CD4-positive, alpha-beta T cell (primary cell): ENCODE data around the gene FAT1. TPM values are rescaled to one million over a fixed set of nuclear protein-coding genes. Genes with fewer than 3 reads are reported as not detected.

Experiments
- ATAC-seq: fragments of 200-7000 bp; cut with Tn5 transposase; one replicate; pipeline ENCODE4 v1.10.0; 2022; ENCODE audit warnings: mild to moderate bottlenecking; ENCODE audit not compliant: poor library complexity
- CTCF ChIA-PET: fragments of 350-600 bp; sonication (Branson Sonifier 250); formaldehyde crosslinking; loops from one replicate; lab custom pipeline; 2021; ENCODE audit warnings: antibody characterized with exemption, inconsistent platforms; lab: Charles Lee
- POLR2A ChIA-PET: fragments of 350-600 bp; sonication (Branson Sonifier 250); formaldehyde crosslinking; loops from one replicate; lab custom pipeline; 2021; ENCODE audit warnings: antibody characterized with exemption, inconsistent platforms; lab: Charles Lee
- DNase-seq, 14 experiments: peaks; one replicate each; pipeline ENCODE4 v3.0.0-alpha.2; 2013 to 2020; ENCODE audit warnings: mixed read lengths in 2 of 14
- H3K27ac ChIP-seq, 2 donors: one replicate each; pipeline versions ENCODE4 v1.5.1 to v1.7.0; 2013; ENCODE audit warnings: low read length in 2 of 2, low read depth in 1 of 2, mild to moderate bottlenecking in 1 of 2
- H3K27me3 ChIP-seq, 2 experiments: 1 replicate in 1 of 2; 2 replicates in 1 of 2; pipeline versions ENCODE4 v1.6.1 to v1.7.0; 2013; ENCODE audit warnings: low read length in 2 of 2, control low read depth in 1 of 2, mild to moderate bottlenecking in 1 of 2, moderate library complexity in 1 of 2; ENCODE audit not compliant: insufficient read depth in 2 of 2, control insufficient read depth in 1 of 2
- H3K36me3 ChIP-seq: one replicate; pipeline ENCODE4 v1.6.1; 2013; ENCODE audit warnings: low read length, control low read depth; ENCODE audit not compliant: insufficient read depth
- H3K4me1 ChIP-seq: one replicate; pipeline ENCODE4 v1.6.1; 2013; ENCODE audit warnings: low read length, control low read depth; ENCODE audit not compliant: insufficient read depth
- H3K4me3 ChIP-seq: one replicate; pipeline ENCODE4 v1.5.1; 2013; ENCODE audit warnings: mild to moderate bottlenecking, low read length, moderate library complexity
- H3K9me3 ChIP-seq, 2 experiments: 1 replicate in 1 of 2; 2 replicates in 1 of 2; pipeline versions ENCODE4 v1.6.1 to v1.7.0; 2013; ENCODE audit warnings: low read length in 2 of 2, mild to moderate bottlenecking in 2 of 2, control low read depth in 1 of 2, moderate library complexity in 1 of 2; ENCODE audit not compliant: control insufficient read depth in 1 of 2, insufficient read depth in 1 of 2
- H3K27ac Mint-ChIP-seq: one replicate; pipeline ENCODE4 v1.8.0; 2020; ENCODE audit warnings: mixed read lengths
- H3K27me3 Mint-ChIP-seq: one replicate; pipeline ENCODE4 v1.8.0; 2021; ENCODE audit warnings: mixed read lengths
- H3K36me3 Mint-ChIP-seq: one replicate; pipeline ENCODE4 v1.8.0; 2021; ENCODE audit warnings: low read depth, mixed read lengths
- H3K4me1 Mint-ChIP-seq: one replicate; pipeline ENCODE4 v1.8.0; 2021; ENCODE audit warnings: low read depth, mixed read lengths
- H3K4me3 Mint-ChIP-seq: one replicate; pipeline ENCODE4 v1.8.0; 2020; ENCODE audit warnings: mild to moderate bottlenecking, mixed read lengths
- H3K9me3 Mint-ChIP-seq: one replicate; pipeline ENCODE4 v1.8.0; 2020; ENCODE audit warnings: mixed read lengths
- intact Hi-C, 2 experiments: fragments of 100-400 bp; cut with DNase I in 1 of 2; cut with micrococcal nuclease in 1 of 2; formaldehyde crosslinking; loops; one replicate each; pipeline versions ENCODE4 v1.15.1 to v1.9.0; 2023 to 2025; cut with DNase I, micrococcal nuclease
- total RNA-seq, 174 experiments: library from RNA in 2 of 174; stranded (reverse) in 2 of 174; gene quantifications; one replicate each; pipeline ENCODE4 v1.2.3 and lab custom pipeline; 2021 to 2026
- TF ChIP-seq, protein P1 (sequence below): fragments of 200-600 bp; IDR thresholded peaks from one replicate; pipeline ENCODE4 v1.8.0; 2022; ENCODE audit warnings: antibody characterized with exemption, mild to moderate bottlenecking

FAT1 gene
- total RNA-seq, 2 experiments from 2014 or later: 0.03 TPM; not detected in 1

DNA sequence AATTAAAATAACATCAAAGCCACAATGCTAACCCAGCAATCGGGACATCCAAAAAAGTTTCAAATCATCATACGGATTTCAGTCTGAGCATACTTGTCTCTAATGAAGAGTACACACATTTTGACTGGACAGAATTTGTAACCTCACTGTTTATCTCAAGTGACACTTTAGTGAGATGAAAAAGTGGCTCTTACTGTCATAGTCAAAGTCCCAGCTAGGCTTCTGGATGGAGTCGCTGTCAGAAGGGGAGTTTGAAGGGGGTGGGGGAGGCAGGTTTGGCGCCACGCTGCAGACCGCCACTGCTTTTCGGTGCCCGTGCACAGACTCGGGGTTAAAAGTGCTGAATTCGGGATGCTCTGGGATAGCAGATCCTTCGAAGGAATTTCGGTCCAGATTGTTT is 127.3 kb downstream of the FAT1 start:
- H3K4me1 Mint-ChIP-seq: no peaks in the 10 kb centered on the region
- intact Hi-C loops: no loop called here
- POLR2A ChIA-PET: no interaction called here

DNA sequence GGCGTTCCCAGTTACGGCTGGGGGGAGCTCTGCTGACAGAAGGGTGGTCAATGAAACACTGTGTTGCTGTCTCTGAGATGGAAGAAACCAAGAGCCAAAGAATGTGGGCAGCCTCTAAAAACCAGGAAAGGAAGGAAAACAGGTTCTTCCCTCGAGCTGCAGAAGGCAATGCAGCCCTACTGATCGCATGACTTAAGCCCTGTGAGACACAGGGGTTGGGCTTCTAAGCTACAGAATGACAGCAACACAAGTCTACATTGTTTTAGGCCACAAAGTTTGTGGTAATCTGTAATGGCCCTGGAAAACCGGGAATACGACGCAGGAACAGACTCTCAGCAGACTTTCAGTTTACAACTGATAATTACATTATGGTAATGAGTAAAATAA is 130.1 kb downstream of the FAT1 start:
- ATAC-seq (no peak), DNase-seq (no peak)
- ChIA-PET CTCF (no interaction called here), POLR2A (no interaction called here)
- H3K27me3 ChIP-seq: no peaks in the 10 kb centered on the region
- H3K4me3 ChIP-seq: no peak overlapping the region
- Mint-ChIP-seq H3K27ac (no peak overlapping the region), H3K4me3 (no peak overlapping the region), H3K9me3 (no peaks in the 10 kb centered on the region), H3K4me1 (no peaks in the 10 kb centered on the region), H3K27me3 (peaks cover 4% of the 10 kb centered on the region), H3K36me3 (no peaks in the 10 kb centered on the region)
- H3K27ac ChIP-seq: no peak overlapping the region
- no peaks in the 10 kb centered on the region for H3K36me3 ChIP-seq
- TF ChIP-seq, protein P1, sequence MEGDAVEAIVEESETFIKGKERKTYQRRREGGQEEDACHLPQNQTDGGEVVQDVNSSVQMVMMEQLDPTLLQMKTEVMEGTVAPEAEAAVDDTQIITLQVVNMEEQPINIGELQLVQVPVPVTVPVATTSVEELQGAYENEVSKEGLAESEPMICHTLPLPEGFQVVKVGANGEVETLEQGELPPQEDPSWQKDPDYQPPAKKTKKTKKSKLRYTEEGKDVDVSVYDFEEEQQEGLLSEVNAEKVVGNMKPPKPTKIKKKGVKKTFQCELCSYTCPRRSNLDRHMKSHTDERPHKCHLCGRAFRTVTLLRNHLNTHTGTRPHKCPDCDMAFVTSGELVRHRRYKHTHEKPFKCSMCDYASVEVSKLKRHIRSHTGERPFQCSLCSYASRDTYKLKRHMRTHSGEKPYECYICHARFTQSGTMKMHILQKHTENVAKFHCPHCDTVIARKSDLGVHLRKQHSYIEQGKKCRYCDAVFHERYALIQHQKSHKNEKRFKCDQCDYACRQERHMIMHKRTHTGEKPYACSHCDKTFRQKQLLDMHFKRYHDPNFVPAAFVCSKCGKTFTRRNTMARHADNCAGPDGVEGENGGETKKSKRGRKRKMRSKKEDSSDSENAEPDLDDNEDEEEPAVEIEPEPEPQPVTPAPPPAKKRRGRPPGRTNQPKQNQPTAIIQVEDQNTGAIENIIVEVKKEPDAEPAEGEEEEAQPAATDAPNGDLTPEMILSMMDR: no peak
- peaks cover 0 to 4% of the 10 kb centered on the region in 2 experiments for H3K9me3 ChIP-seq
- intact Hi-C loops: no loop called here
- H3K4me1 ChIP-seq: no peaks in the 10 kb centered on the region

More for the DNA sequence above, 127.3 kb downstream of the FAT1 start:
- no peaks in the 10 kb centered on the region for H3K27me3 ChIP-seq
- no peak overlapping the region for H3K4me3 ChIP-seq
- Mint-ChIP-seq H3K36me3 (no peaks in the 10 kb centered on the region), H3K27me3 (no peaks in the 10 kb centered on the region), H3K9me3 (no peaks in the 10 kb centered on the region), H3K27ac (no peak overlapping the region), H3K4me3 (no peak overlapping the region)
- DNase-seq (no peak), ATAC-seq (no peak)
- no peaks in the 10 kb centered on the region for H3K4me1 ChIP-seq
- CTCF ChIA-PET: no interaction called here
- no peaks in the 10 kb centered on the region for H3K36me3 ChIP-seq
- TF ChIP-seq, protein P1: no peak
- peaks cover 0 to 8% of the 10 kb centered on the region in 2 experiments for H3K9me3 ChIP-seq
- H3K27ac ChIP-seq: no peak overlapping the region

DNA sequence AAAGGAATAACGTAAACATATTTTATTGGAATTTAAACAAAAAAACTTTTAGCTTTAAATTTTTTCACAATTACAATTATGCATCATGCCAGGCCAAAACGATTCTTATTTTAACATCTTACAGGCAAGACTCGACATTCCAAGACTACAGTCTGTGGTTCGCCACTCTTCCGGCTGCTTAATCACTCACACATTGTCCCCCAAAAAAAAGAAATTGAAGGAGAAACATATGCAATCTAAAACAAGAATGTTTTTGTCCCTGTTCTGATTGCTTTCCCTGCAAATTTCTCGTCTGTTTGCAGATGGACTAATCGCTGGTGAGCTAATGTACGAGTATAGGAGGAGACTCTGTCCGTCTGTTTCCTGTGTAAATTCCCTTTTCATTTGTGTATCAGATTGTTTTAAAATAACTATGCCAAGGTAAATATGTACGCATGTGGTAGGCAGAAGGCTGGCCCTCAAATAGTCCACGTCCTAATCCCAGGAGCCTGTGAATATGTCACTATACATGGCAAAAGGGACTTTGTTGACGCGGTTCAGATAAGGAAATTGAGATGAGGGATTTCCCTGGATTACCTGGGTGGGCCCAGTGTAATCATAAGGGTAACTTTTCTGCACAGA is 130.6 kb downstream of the FAT1 start:
- no peaks in the 10 kb centered on the region for H3K9me3 Mint-ChIP-seq
- TF ChIP-seq, protein P1: no peak
- intact Hi-C loops: no loop called here
- Histone ChIP-seq H3K27ac (no peak overlapping the region), H3K36me3 (no peaks in the 10 kb centered on the region), H3K27me3 (no peaks in the 10 kb centered on the region), H3K9me3 (peaks cover 0 to 4% of the 10 kb centered on the region in 2 experiments), H3K4me3 (no peak overlapping the region), H3K4me1 (no peaks in the 10 kb centered on the region)
- CTCF ChIA-PET: no interaction called here
- POLR2A ChIA-PET: no interaction called here
- no peak for ATAC-seq
- H3K4me3 Mint-ChIP-seq: no peak overlapping the region
- H3K36me3 Mint-ChIP-seq: no peaks in the 10 kb centered on the region
- no peak overlapping the region for H3K27ac Mint-ChIP-seq
- H3K27me3 Mint-ChIP-seq: peaks cover 4% of the 10 kb centered on the region
- DNase-seq: no peak
- no peaks in the 10 kb centered on the region for H3K4me1 Mint-ChIP-seq
